ENCODE measurements around the gene COPS2. TPM values are rescaled to one million over a fixed set of nuclear protein-coding genes. Genes with fewer than 3 reads are reported as not detected.

Gene COPS2
- total and polyA plus RNA-seq, 2 of the 13 experiments (the other 11 are each of a cell fraction or from before 2014, with no cell fraction given): 37.8 to 66.3 TPM

GRCh38 chr15:49155110-49155833 is at the start of gene COPS2 (continued):
- TF ChIP-seq MLX (CRISPR knock-in tag; IDR thresholded peaks at IDR 0.05) (peak; percentile 67; the same call in 1 of the 2 replicates), ZNF276 (CRISPR knock-in tag; IDR thresholded peaks at IDR 0.05; ENCODE audit: low read depth) (no peak), ZNF556 (CRISPR knock-in tag; IDR thresholded peaks at IDR 0.05; ENCODE audit: borderline replicate concordance) (no peak; the same call in 1 of the 2 replicates), JUN (CRISPR knock-in tag; IDR thresholded peaks at IDR 0.05) (peak; percentile 25; the same call in 1 of the 2 replicates), TAF1 (CRISPR knock-in tag; IDR thresholded peaks at IDR 0.05) (peak; percentile 70; the same call in 1 of the 2 replicates), ZBTB34 (CRISPR knock-in tag; IDR thresholded peaks at IDR 0.05) (0 out of 2 replicates have a peak, but pooled peaks have one; percentile 1), HOXD1 (CRISPR knock-in tag; IDR thresholded peaks at IDR 0.05) (no peak; the same call in 1 of the 2 replicates), PPARG (CRISPR knock-in tag; conservative IDR thresholded peaks at IDR 0.05) (peak; percentile 54; the same call in 1 of the 2 replicates), RAD51 (IDR thresholded peaks at IDR 0.05; ENCODE audit: borderline replicate concordance) (no peak), E2F5 (CRISPR knock-in tag; conservative IDR thresholded peaks at IDR 0.05) (no peak), NFE2 (CRISPR knock-in tag; IDR thresholded peaks at IDR 0.05) (no peak), HMG20B (CRISPR knock-in tag; conservative IDR thresholded peaks at IDR 0.05) (no peak), ZNF34 (CRISPR knock-in tag; IDR thresholded peaks at IDR 0.05; ENCODE audit: borderline replicate concordance) (no peak), ZNF431 (CRISPR knock-in tag; IDR thresholded peaks at IDR 0.05; ENCODE audit: borderline replicate concordance, low read depth) (no peak), KAT2B (IDR thresholded peaks at IDR 0.05; ENCODE audit: borderline replicate concordance, low read depth, low read length) (no peak), ZNF232 (CRISPR knock-in tag; IDR thresholded peaks at IDR 0.05; ENCODE audit: borderline replicate concordance) (no peak), ZNF503 (CRISPR knock-in tag; IDR thresholded peaks at IDR 0.05) (no peak), HNF4G (IDR thresholded peaks at IDR 0.05; ENCODE audit: borderline replicate concordance, low read depth, low read length) (no peak), HNF4G (CRISPR knock-in tag; IDR thresholded peaks at IDR 0.05; ENCODE audit: borderline replicate concordance, low read depth) (no peak), ASH2L (IDR thresholded peaks at IDR 0.05; ENCODE audit: insufficient read length, low read depth, low read length) (peak; percentile 99), ZNF839 (CRISPR knock-in tag; IDR thresholded peaks at IDR 0.05; ENCODE audit: borderline replicate concordance) (no peak), ZNF335 (CRISPR knock-in tag; IDR thresholded peaks at IDR 0.05) (peak; percentile 73; the same call in 1 of the 2 replicates), ZNF367 (CRISPR knock-in tag; IDR thresholded peaks at IDR 0.05; ENCODE audit: borderline replicate concordance) (0 out of 2 replicates have a peak, but pooled peaks have one; percentile 83)

Data from HepG2 (cell line).